ENCODE data around the gene MARF1. TPM values are rescaled to one million over a fixed set of nuclear protein-coding genes. Genes with fewer than 3 reads are reported as not detected.

The MARF1 gene
- total and polyA plus RNA-seq, 11 donors: 11.4 to 61.3 (median 42.0) TPM

- DNase-seq (no peak), ATAC-seq (no peak)
- Histone ChIP-seq H3K9me3 (no peaks in the 10 kb centered on the region), H3K4me3 (no peak overlapping the region), H3K27me3 (no peaks in the 10 kb centered on the region), H3K27ac (peak overlapping the region in 7 of 12 donors; percentile 32 to 82 (median 61)), H3K36me3 (peaks cover 0 to 100% (median 94%) of the 10 kb centered on the region in 9 donors), H3K4me1 (peaks cover 0 to 18% (median 8%) of the 10 kb centered on the region in 12 donors)
- WGBS, 4 donors: 89 to 98% (median 96%) methylated on average over 5 of the region's 5 CpGs
- intact Hi-C loops (cut with DNase I): loop anchor here in 1 of 10 donors (10.0 kb wide), 1 partner anchor 182 kb away; no protein-coding TSS in a partner anchor
- TF ChIP-seq CTCF (IDR thresholded peaks at IDR 0.05) (no peak), POLR2A (IDR thresholded peaks at IDR 0.05) (no peak)
Measured at GRCh38 chr16:15606518-15607220, 36.3 kb downstream of the MARF1 start.

GRCh38 chr16:15605839-15606517, 37.0 kb downstream of the MARF1 start:
- intact Hi-C loops (cut with DNase I): loop anchor here in 1 of 10 donors (10.0 kb wide), 1 partner anchor 181 kb away; no protein-coding TSS in a partner anchor
- H3K27ac ChIP-seq: no peak overlapping the region
- 94% methylated on average over 13 of the region's 13 CpGs for WGBS, 4 donors
- H3K36me3 ChIP-seq: peaks cover 0 to 100% (median 94%) of the 10 kb centered on the region in 9 donors
- no peak overlapping the region for H3K4me3 ChIP-seq
- no peaks in the 10 kb centered on the region for H3K9me3 ChIP-seq
- ATAC-seq (no peak), DNase-seq (no peak)
- H3K4me1 ChIP-seq: peaks cover 0 to 18% (median 8%) of the 10 kb centered on the region in 12 donors
- no peak for TF ChIP-seq POLR2A (IDR thresholded peaks at IDR 0.05)
- no peak for TF ChIP-seq CTCF (IDR thresholded peaks at IDR 0.05)
- H3K27me3 ChIP-seq: no peaks in the 10 kb centered on the region

GRCh38 chr16:15604460-15605440, 38.2 kb downstream of the MARF1 start:
- H3K27ac ChIP-seq: peak overlapping the region in 1 of 12 donors; percentile 46
- H3K4me3 ChIP-seq: no peak overlapping the region
- H3K4me1 ChIP-seq: peaks cover 0 to 18% (median 8%) of the 10 kb centered on the region in 12 donors
- 80 to 90% (median 86%) methylated on average over 13 to 14 of the region's 14 CpGs for WGBS, 4 donors
- intact Hi-C loops (cut with DNase I): loop anchor here in 1 of 10 donors (10.0 kb wide), 1 partner anchor 180 kb away; no protein-coding TSS in a partner anchor
- TF ChIP-seq CTCF (IDR thresholded peaks at IDR 0.05): no peak
- no peak for TF ChIP-seq POLR2A (IDR thresholded peaks at IDR 0.05)
- peaks cover 0 to 100% (median 94%) of the 10 kb centered on the region in 9 donors for H3K36me3 ChIP-seq
- ATAC-seq (no peak), DNase-seq (no peak)
- no peaks in the 10 kb centered on the region for H3K9me3 ChIP-seq
- no peaks in the 10 kb centered on the region for H3K27me3 ChIP-seq
